MCF 10A (cell line): Measurements from ENCODE around the gene DNAJB13. TPM values are rescaled to one million over a fixed set of nuclear protein-coding genes. Genes with fewer than 3 reads are reported as not detected.

Experiments used
- BruUV-seq: library from RNA; stranded (reverse); fragments of 400-500 nt; replicated peaks from 2 replicates; lab custom pipeline; 2021; lab: Mats Ljungman, UMichigan
- CTCF ChIA-PET: fragments of 300-600 bp; sonication (Branson Sonifier 250); formaldehyde crosslinking; extraction: SDS; loops from one replicate; lab custom pipeline; 2021; ENCODE audit warnings: antibody characterized with exemption, inconsistent platforms; lab: Yijun Ruan, JAX
- POLR2A ChIA-PET: fragments of 300-600, 350-650 bp; sonication (Branson Sonifier 250); formaldehyde crosslinking; extraction: SDS; loops from one replicate; lab custom pipeline; 2020; ENCODE audit warnings: antibody characterized with exemption, inconsistent platforms; lab: Yijun Ruan, JAX
- DNase-seq: peaks from one replicate; pipeline ENCODE4 v3.0.0-alpha.2; 2018; ENCODE audit not compliant: unreplicated experiment
- H3K27ac Mint-ChIP-seq: one replicate; pipeline ENCODE4 v1.8.0; 2022; ENCODE audit warnings: mild to moderate bottlenecking, low read depth, mixed read lengths; ENCODE audit not compliant: unreplicated experiment
- H3K27me3 Mint-ChIP-seq: one replicate; pipeline ENCODE4 v1.8.0; 2022; ENCODE audit warnings: mixed read lengths; ENCODE audit not compliant: insufficient read depth, unreplicated experiment
- H3K36me3 Mint-ChIP-seq: one replicate; pipeline ENCODE4 v1.8.0; 2022; ENCODE audit warnings: mild to moderate bottlenecking, moderate library complexity, mixed read lengths; ENCODE audit not compliant: insufficient read depth, unreplicated experiment
- H3K4me1 Mint-ChIP-seq: one replicate; pipeline ENCODE4 v1.8.0; 2022; ENCODE audit warnings: mixed read lengths; ENCODE audit not compliant: insufficient read depth, unreplicated experiment
- H3K4me3 Mint-ChIP-seq: one replicate; pipeline ENCODE4 v1.8.0; 2022; ENCODE audit warnings: mild to moderate bottlenecking, moderate library complexity, mixed read lengths; ENCODE audit not compliant: unreplicated experiment
- H3K9me3 Mint-ChIP-seq: one replicate; pipeline ENCODE4 v1.8.0; 2022; ENCODE audit warnings: mixed read lengths; ENCODE audit not compliant: unreplicated experiment
- intact Hi-C: fragments of 100-400 bp; cut with micrococcal nuclease; formaldehyde crosslinking; loops from 2 replicates; pipeline ENCODE4 v1.14.1; 2022
- total RNA-seq: library from RNA; stranded (reverse); gene quantifications from 2 replicates; pipeline ENCODE4 v1.2.3, GENCODE V29; 2022
- TF ChIP-seq, protein P1 (sequence below): fragments of 200-600 bp; IDR thresholded peaks from one replicate; pipeline ENCODE4 v1.8.0; 2022; ENCODE audit warnings: antibody characterized with exemption, mild to moderate bottlenecking; ENCODE audit not compliant: unreplicated experiment

Gene DNAJB13
- total RNA-seq, 1 experiment from 2014 or later = 0.30 TPM

- BruUV-seq = no TSS peak
- Mint-ChIP-seq H3K36me3 (peaks cover 6% of the 10 kb centered on the region), H3K9me3 (no peaks in the 10 kb centered on the region), H3K4me1 (no peaks in the 10 kb centered on the region), H3K27me3 (no peaks in the 10 kb centered on the region), H3K27ac (no peak overlapping the region), H3K4me3 (no peak overlapping the region)
- no peak for DNase-seq
- intact Hi-C loops = no loop called here
- TF ChIP-seq, protein P1, sequence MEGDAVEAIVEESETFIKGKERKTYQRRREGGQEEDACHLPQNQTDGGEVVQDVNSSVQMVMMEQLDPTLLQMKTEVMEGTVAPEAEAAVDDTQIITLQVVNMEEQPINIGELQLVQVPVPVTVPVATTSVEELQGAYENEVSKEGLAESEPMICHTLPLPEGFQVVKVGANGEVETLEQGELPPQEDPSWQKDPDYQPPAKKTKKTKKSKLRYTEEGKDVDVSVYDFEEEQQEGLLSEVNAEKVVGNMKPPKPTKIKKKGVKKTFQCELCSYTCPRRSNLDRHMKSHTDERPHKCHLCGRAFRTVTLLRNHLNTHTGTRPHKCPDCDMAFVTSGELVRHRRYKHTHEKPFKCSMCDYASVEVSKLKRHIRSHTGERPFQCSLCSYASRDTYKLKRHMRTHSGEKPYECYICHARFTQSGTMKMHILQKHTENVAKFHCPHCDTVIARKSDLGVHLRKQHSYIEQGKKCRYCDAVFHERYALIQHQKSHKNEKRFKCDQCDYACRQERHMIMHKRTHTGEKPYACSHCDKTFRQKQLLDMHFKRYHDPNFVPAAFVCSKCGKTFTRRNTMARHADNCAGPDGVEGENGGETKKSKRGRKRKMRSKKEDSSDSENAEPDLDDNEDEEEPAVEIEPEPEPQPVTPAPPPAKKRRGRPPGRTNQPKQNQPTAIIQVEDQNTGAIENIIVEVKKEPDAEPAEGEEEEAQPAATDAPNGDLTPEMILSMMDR = no peak
- ChIA-PET CTCF (interaction anchor here (0.6 to 1.9 kb wide), 4 partner anchors 20 to 394 kb away, joined by 3 to 8 read pairs (median 4); no protein-coding TSS in a partner anchor), POLR2A (no interaction called here)
Observed at GRCh38 chr11:74017631-74018030, 66.8 kb downstream of the DNAJB13 start.

GRCh38 chr11:74018331-74019005 lies 67.6 kb downstream of the DNAJB13 start:
- CTCF ChIA-PET = interaction anchor here (0.6 to 1.9 kb wide), 5 partner anchors 20 to 214 kb away, joined by 3 to 8 read pairs (median 3); no protein-coding TSS in a partner anchor
- POLR2A ChIA-PET = interaction anchor here (0.6 to 0.8 kb wide), 2 partner anchors 83 to 367 kb away, joined by 3 read pairs; no protein-coding TSS in a partner anchor
- Mint-ChIP-seq H3K4me3 (no peak overlapping the region), H3K9me3 (no peaks in the 10 kb centered on the region), H3K4me1 (no peaks in the 10 kb centered on the region), H3K27me3 (no peaks in the 10 kb centered on the region), H3K27ac (peak overlapping the region; percentile 15), H3K36me3 (peaks cover 6% of the 10 kb centered on the region)
- TF ChIP-seq, protein P1 = no peak
- intact Hi-C loops = no loop called here
- no TSS peak for BruUV-seq
- peak; percentile 73 for DNase-seq

DNA sequence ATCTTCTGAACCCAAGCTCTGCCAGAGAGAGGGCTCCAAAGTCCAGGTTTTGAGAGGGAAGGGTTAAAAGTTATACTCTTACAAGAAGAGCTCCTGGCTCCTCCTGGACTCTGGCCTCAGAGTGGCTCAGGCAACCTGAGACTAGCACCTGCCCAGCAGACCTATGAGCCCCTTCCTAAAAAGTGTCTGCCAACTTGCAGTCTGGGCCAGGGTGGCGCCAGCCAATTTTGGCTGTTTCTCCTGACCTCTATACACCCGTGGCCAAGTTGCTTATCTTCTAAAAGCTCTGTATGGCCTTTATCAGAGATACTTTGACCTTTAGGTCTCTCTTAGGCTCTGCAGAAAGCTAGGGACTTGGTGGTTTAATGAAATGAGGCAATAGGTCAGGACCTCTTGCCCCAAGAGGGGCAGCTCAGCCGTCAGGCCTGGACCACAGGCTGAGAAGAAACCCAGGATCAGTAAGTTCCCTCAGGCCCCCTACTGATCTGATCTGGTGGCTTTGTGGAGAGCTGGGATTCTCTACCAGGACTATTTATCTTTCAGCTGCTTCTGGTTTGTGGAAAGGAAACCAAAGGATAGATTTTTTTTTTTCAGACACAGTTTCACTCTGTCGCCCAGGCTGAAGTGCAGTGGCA lies 68.4 kb downstream of the DNAJB13 start:
- no peak for DNase-seq
- POLR2A ChIA-PET = interaction anchor here (0.6 kb wide), 1 partner anchor 366 kb away, joined by 3 read pairs; no protein-coding TSS in a partner anchor
- CTCF ChIA-PET = interaction anchor here (0.5 to 1.9 kb wide), 3 partner anchors 55 to 214 kb away, joined by 3 to 8 read pairs (median 3); no protein-coding TSS in a partner anchor
- Mint-ChIP-seq H3K36me3 (peaks cover 6% of the 10 kb centered on the region), H3K9me3 (no peaks in the 10 kb centered on the region), H3K27ac (no peak overlapping the region), H3K27me3 (no peaks in the 10 kb centered on the region), H3K4me3 (no peak overlapping the region), H3K4me1 (peaks cover 5% of the 10 kb centered on the region)
- BruUV-seq = no TSS peak
- TF ChIP-seq, protein P1 = no peak
- intact Hi-C loops = no loop called here

- no peak overlapping the region for H3K27ac Mint-ChIP-seq
- H3K9me3 Mint-ChIP-seq = no peaks in the 10 kb centered on the region
- DNase-seq = peak; percentile 13
- BruUV-seq = no TSS peak
- intact Hi-C loops = no loop called here
- H3K4me1 Mint-ChIP-seq = peaks cover 9% of the 10 kb centered on the region
- ChIA-PET CTCF (no interaction called here), POLR2A (no interaction called here)
- no peaks in the 10 kb centered on the region for H3K27me3 Mint-ChIP-seq
- peaks cover 9% of the 10 kb centered on the region for H3K36me3 Mint-ChIP-seq
- no peak overlapping the region for H3K4me3 Mint-ChIP-seq
- TF ChIP-seq, protein P1 = no peak
Observed at GRCh38 chr11:74019860-74020259, 69.0 kb downstream of the DNAJB13 start.
